K562 (cell line): ENCODE results near the gene CTSH. TPM values are rescaled to one million over a fixed set of nuclear protein-coding genes. Genes with fewer than 3 reads are reported as not detected.

Source experiments
- ATAC-seq: fragments of 200-7000 bp; cut with Tn5 transposase; 3 replicates; pipeline ENCODE4 v1.9.1; 2020; ENCODE audit warnings: moderate library complexity
- BruUV-seq: library from RNA; stranded (reverse); fragments of 400-500 nt; replicated peaks from 2 replicates; lab custom pipeline; 2021; lab: Mats Ljungman, UMichigan
- CTCF ChIA-PET: fragments of 300-600 bp; formaldehyde crosslinking; extraction: SDS; loops from one replicate; lab custom pipeline; 2021; ENCODE audit warnings: low intra/inter-chr PET ratio; lab: Yijun Ruan, JAX
- POLR2A ChIA-PET: fragments of 300-600, 350-650 bp; sonication (Branson Sonifier 250); formaldehyde crosslinking; extraction: SDS; loops from one replicate; lab custom pipeline; 2021; ENCODE audit warnings: antibody characterized with exemption, inconsistent platforms; lab: Yijun Ruan, JAX
- DNase-seq, 4 experiments: peaks; one replicate each; pipeline versions ENCODE4 v3.0.0 to v3.0.0-alpha.2; 2011 to 2018; ENCODE audit warnings: low spot score in 3 of 4, mixed read lengths in 3 of 4; ENCODE audit errors: extremely low read depth in 1 of 4
- FAIRE-seq: peaks from 2 replicates; lab custom pipeline; 2011; peaks lifted over from hg19 to GRCh38; lab: Jason Lieb, UNC
- H2AFZ ChIP-seq: 2 replicates; pipeline ENCODE4 v1.6.0; 2011; ENCODE audit warnings: low read depth, low read length, control low read depth, inconsistent platforms
- H3K27ac ChIP-seq: fragments of 200-600 bp; 3 replicates; pipeline ENCODE4 v1.8.0; 2011; ENCODE audit warnings: low read depth, mild to moderate bottlenecking, control low read depth, inconsistent platforms, low read length, moderate library complexity, mixed read lengths; ENCODE audit errors: extremely low read depth
- H3K27me3 ChIP-seq, 2 experiments: fragments of 300-600 bp in 1 of 2; 2 replicates in 1 of 2; 3 replicates in 1 of 2; pipeline versions ENCODE4 v1.6.0 to v1.8.0; 2011; ENCODE audit warnings: inconsistent platforms in 2 of 2, low read length in 2 of 2, mild to moderate bottlenecking in 1 of 2, mixed read lengths in 1 of 2, moderate library complexity in 1 of 2; ENCODE audit not compliant: control insufficient read depth in 2 of 2, insufficient read depth in 2 of 2
- H3K36me3 ChIP-seq: fragments of 300-600 bp; 3 replicates; pipeline ENCODE4 v1.8.0; 2011; ENCODE audit warnings: mild to moderate bottlenecking, low read length, inconsistent platforms; ENCODE audit not compliant: control insufficient read depth, insufficient read depth
- H3K4me1 ChIP-seq, 2 experiments: fragments of 200-600 bp in 1 of 2; replicated peaks in 1 of 2; 2 replicates in 1 of 2; 3 replicates in 1 of 2; pipeline versions ENCODE4 v1.5.1 to v1.8.0; 2011; ENCODE audit warnings: inconsistent platforms in 2 of 2, low read length in 2 of 2, mild to moderate bottlenecking in 1 of 2, mixed read lengths in 1 of 2, moderate library complexity in 1 of 2; ENCODE audit not compliant: control insufficient read depth in 2 of 2, insufficient read depth in 2 of 2
- H3K4me2 ChIP-seq: 2 replicates; pipeline ENCODE4 v1.6.1; 2011; ENCODE audit warnings: low read length, control low read depth, inconsistent platforms, mixed read lengths; ENCODE audit not compliant: insufficient read depth
- H3K4me3 ChIP-seq: fragments of 200-600 bp; sonication (generic), shearing (Covaris generic); 2 replicates; pipeline ENCODE4 v1.5.1; 2016; ENCODE audit warnings: control low read depth, inconsistent platforms
- H3K79me2 ChIP-seq: fragments of 200-600 bp; 3 replicates; pipeline ENCODE4 v1.8.0; 2011; ENCODE audit warnings: low read length, inconsistent platforms; ENCODE audit not compliant: control insufficient read depth, insufficient read depth
- H3K9ac ChIP-seq, 2 experiments: 2 replicates each; pipeline versions ENCODE4 v1.6.0 to v1.6.1; 2011; ENCODE audit warnings: low read depth in 2 of 2, low read length in 2 of 2, control low read depth in 1 of 2, inconsistent platforms in 1 of 2, mild to moderate bottlenecking in 1 of 2, mixed read lengths in 1 of 2; ENCODE audit not compliant: insufficient read depth in 1 of 2
- H3K9me1 ChIP-seq: one replicate; pipeline ENCODE4 v1.6.0; 2011; ENCODE audit warnings: inconsistent platforms, mild to moderate bottlenecking, low read length, moderate library complexity; ENCODE audit not compliant: control insufficient read depth, insufficient read depth
- H3K9me3 ChIP-seq: replicated peaks from 2 replicates; pipeline ENCODE4 v1.5.1; 2011; ENCODE audit warnings: low read depth, low read length, inconsistent platforms; ENCODE audit not compliant: control insufficient read depth, insufficient read depth
- H4K20me1 ChIP-seq: replicated peaks from 2 replicates; pipeline ENCODE4 v1.6.1; 2011; ENCODE audit warnings: low read length, inconsistent platforms, mixed read lengths; ENCODE audit not compliant: control insufficient read depth, insufficient read depth
- ATF3 ChIP-seq, 2 experiments: fragments of 450-650 bp in 1 of 2; sonication (generic) in 1 of 2; formaldehyde crosslinking in 1 of 2; IDR thresholded peaks in 1 of 2; conservative IDR thresholded peaks in 1 of 2; 2 replicates each; pipeline versions ENCODE4 v1.6.1 to v1.8.1; 2016 to 2023; ENCODE audit warnings: mild to moderate bottlenecking in 2 of 2, moderate library complexity in 2 of 2, inconsistent platforms in 1 of 2, missing genetic modification reagents in 1 of 2
- ATF6 ChIP-seq: sonication (generic); formaldehyde crosslinking; IDR thresholded peaks from 2 replicates; pipeline ENCODE4 v1.4.0; 2020; ENCODE audit warnings: mild to moderate bottlenecking, missing genetic modification reagents
- BCL6 ChIP-seq: fragments of 250-450 bp; sonication (Bioruptor Pico); IDR thresholded peaks from 2 replicates; pipeline ENCODE4 v1.4.0; 2020
- BCOR ChIP-seq: fragments of 450-650 bp; IDR thresholded peaks from 2 replicates; pipeline ENCODE4 v1.6.1; 2016
- DMBX1 ChIP-seq: fragments of 250-450 bp; sonication (Bioruptor Pico); IDR thresholded peaks from 2 replicates; pipeline ENCODE4 v1.8.0; 2022; ENCODE audit warnings: inconsistent platforms, mild to moderate bottlenecking, moderate library complexity, borderline replicate concordance
- MCM7 ChIP-seq, 2 experiments: fragments of 450-650 bp; IDR thresholded peaks; 2 replicates each; pipeline ENCODE4 v1.6.1; 2016 to 2018
- NCOR1 ChIP-seq: fragments of 450-650 bp; IDR thresholded peaks from 2 replicates; pipeline ENCODE4 v1.6.1; 2016; ENCODE audit warnings: mild to moderate bottlenecking, moderate library complexity
- POU5F1 ChIP-seq: fragments of 150-350 bp; IDR thresholded peaks from 2 replicates; pipeline ENCODE4 v1.6.1; 2014; ENCODE audit warnings: borderline replicate concordance, low read length, low read depth, mild to moderate bottlenecking; ENCODE audit not compliant: partially characterized antibody
- TAL1 ChIP-seq: fragments of 450-650 bp; IDR thresholded peaks from 2 replicates; pipeline ENCODE4 v1.6.1; 2016; ENCODE audit warnings: mild to moderate bottlenecking
- ZSCAN32 ChIP-seq: fragments of 450-650 bp; formaldehyde crosslinking; IDR thresholded peaks from 2 replicates; pipeline ENCODE4 v1.4.0; 2020; ENCODE audit warnings: mild to moderate bottlenecking, moderate library complexity
- WGBS: fragments of 100-300 bp; shearing (Covaris generic); methylation state at CpG from one replicate; pipeline ENCODE4 v1.1.6; 2016; ENCODE audit warnings: low coverage, mixed read lengths; ENCODE audit not compliant: insufficient coverage; ENCODE audit errors: missing lambda C conversion rate; 5-methylcytosine and 5-hydroxymethylcytosine counted together
- in situ Hi-C: fragments of 300-500 bp; cut with MboI; formaldehyde crosslinking; loops from 4 replicates; pipeline ENCODE4 v1.15.0; 2018; ENCODE audit warnings: inconsistent platforms, mixed read lengths
- intact Hi-C: fragments of 100-400 bp; cut with micrococcal nuclease; formaldehyde crosslinking; loops from 2 replicates; pipeline ENCODE4 v1.14.2; 2022
- polyA plus RNA-seq, 8 experiments: library from polyadenylated mRNA; depleted of rRNA in 4 of 8; stranded (reverse) in 5 of 8; unstranded in 3 of 8; fragments of >200 nt; fragmentation: Nextera tagmentation in 2 of 8; fragmentation: Illumina TruSeq in 1 of 8; extraction: Ambion mirVana in 2 of 8; extraction: Trizol in 1 of 8; gene quantifications; 2 replicates each; pipeline versions ENCODE4 v1.2.1 to v1.2.3, GENCODE V29; 2011 to 2014; ENCODE audit warnings: inconsistent platforms in 1 of 8, missing spikeins in 1 of 8
- total RNA-seq, 7 experiments: library from RNA; depleted of rRNA in 6 of 7; stranded (reverse); fragments of >200 nt in 6 of 7; fragmentation: Illumina TruSeq in 2 of 7; extraction: Trizol in 2 of 7; gene quantifications; 2 replicates each; pipeline versions ENCODE4 v1.2.1 to v1.2.3, GENCODE V29; 2011 to 2021; ENCODE audit warnings: low replicate concordance in 1 of 7
- TF ChIP-seq, protein P1 (sequence below): IDR thresholded peaks from 2 replicates; pipeline ENCODE4 v1.6.1; 2012; ENCODE audit warnings: low read depth, low read length, improper control_type of control experiment, borderline replicate concordance

CTSH gene
- total and polyA plus RNA-seq, 9 of the 15 experiments (the other 6 are each of a cell fraction or from before 2014, with no cell fraction given) = 15.0 to 462 (median 173) TPM

DNA sequence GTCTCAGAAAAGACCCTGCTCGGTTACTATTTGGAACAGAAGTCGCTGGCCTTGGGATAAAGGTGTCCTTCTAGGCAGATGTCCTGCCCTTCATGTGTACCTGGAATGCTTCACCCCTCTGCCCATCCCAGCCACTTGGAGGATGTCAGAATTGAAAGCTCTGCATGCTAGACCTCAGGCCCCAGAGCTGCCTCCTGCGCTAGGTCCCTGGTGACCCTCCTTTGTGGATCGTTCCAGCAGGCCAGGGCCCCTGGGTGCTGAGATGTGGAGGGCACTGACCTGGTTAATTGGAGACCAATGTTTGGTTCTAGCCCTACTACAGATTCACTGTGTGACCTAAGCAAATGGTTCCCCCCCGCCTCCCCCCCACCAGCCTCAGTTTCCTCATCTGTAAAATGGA, 2.7 kb upstream of the CTSH start:
- TF ChIP-seq, protein P1, sequence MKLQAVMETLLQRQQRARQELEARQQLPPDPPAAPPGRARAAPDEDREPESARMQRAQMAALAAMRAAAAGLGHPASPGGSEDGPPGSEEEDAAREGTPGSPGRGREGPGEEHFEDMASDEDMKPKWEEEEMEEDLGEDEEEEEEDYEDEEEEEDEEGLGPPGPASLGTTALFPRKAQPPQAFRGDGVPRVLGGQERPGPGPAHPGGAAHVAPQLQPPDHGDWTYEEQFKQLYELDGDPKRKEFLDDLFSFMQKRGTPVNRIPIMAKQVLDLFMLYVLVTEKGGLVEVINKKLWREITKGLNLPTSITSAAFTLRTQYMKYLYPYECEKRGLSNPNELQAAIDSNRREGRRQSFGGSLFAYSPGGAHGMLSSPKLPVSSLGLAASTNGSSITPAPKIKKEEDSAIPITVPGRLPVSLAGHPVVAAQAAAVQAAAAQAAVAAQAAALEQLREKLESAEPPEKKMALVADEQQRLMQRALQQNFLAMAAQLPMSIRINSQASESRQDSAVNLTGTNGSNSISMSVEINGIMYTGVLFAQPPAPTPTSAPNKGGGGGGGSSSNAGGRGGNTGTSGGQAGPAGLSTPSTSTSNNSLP = no peak
- TF ChIP-seq ZSCAN32 (CRISPR knock-in tag) (no peak), ATF3 (IDR thresholded peaks at IDR 0.05) (no peak), ATF3 (CRISPR knock-in tag; conservative IDR thresholded peaks at IDR 0.05) (no peak), BCOR (no peak), NCOR1 (no peak), DMBX1 (CRISPR knock-in tag) (no peak), TAL1 (no peak), BCL6 (CRISPR knock-in tag) (no peak), ATF6 (CRISPR knock-in tag) (no peak), MCM7 (IDR thresholded peaks at IDR 0.05) (no peak), POU5F1 (no peak)
- TF ChIP-seq, all 486 proteins: peak for 0
- H3K4me1 ChIP-seq = peaks cover 19 to 22% of the 10 kb centered on the region in 2 experiments
- BruUV-seq = no TSS peak
- H3K27me3 ChIP-seq = no peaks in the 10 kb centered on the region
- no peak overlapping the region for H2AFZ ChIP-seq
- H3K9me3 ChIP-seq = no peaks in the 10 kb centered on the region
- ATAC-seq = no peak
- no peak for FAIRE-seq
- H3K36me3 ChIP-seq = no peaks in the 10 kb centered on the region
- no peak overlapping the region for H3K4me2 ChIP-seq
- CTCF ChIA-PET = no interaction called here
- no peaks in the 10 kb centered on the region for H3K9me1 ChIP-seq
- H3K79me2 ChIP-seq = peaks cover 23% of the 10 kb centered on the region
- H3K4me3 ChIP-seq = no peak overlapping the region
- no peaks in the 10 kb centered on the region for H4K20me1 ChIP-seq
- POLR2A ChIA-PET = interaction anchor here (2.2 kb wide), 1 partner anchor 22 kb away, joined by 8 read pairs; no protein-coding TSS in a partner anchor
- intact Hi-C loops (no loop called here), in situ Hi-C loops (no loop called here)
- WGBS = 72% methylated on average over 4 of the region's 5 CpGs
- no peak for DNase-seq
- H3K9ac ChIP-seq = no peak overlapping the region
- H3K27ac ChIP-seq = no peak overlapping the region
